HG03066 (cell line): ENCODE results near the gene MEGF11.
"Not testable (repeated sequence)": the region's sequence is repeated elsewhere in the genome, so short reads cannot be mapped to it uniquely, and the experiment has no call there.

ENCODE experiments used
- ATAC-seq: cut with Tn5 transposase; IDR thresholded peaks from one replicate; pipeline ENCODE4 v1.9.1; 2021; ENCODE audit warnings: low read depth; ENCODE audit not compliant: unreplicated experiment

Gene MEGF11

DNA sequence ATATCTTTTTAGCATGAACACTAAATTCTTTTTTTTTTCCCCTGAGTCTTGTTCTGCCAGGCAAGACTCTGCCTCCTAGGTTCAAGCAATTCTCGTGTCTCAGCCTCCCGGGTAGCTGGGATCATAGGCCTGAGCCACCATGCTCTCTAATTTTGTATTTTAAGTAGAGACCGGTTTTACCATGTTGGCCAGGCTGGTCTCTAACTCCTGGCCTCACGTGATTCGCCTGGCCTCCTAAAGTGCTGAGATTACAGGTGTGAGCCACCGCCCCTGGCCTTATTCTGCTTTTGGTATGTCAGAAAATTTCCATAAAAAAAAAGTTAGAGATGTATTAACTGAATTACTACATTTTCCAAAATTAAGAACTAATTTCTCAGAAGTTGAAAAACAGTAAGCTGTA lies 370.0 kb downstream of the MEGF11 start:
- ATAC-seq, result no peak

GRCh38 chr15:65881766-65882434 lies 371.6 kb downstream of the MEGF11 start:
- ATAC-seq, result no peak

DNA sequence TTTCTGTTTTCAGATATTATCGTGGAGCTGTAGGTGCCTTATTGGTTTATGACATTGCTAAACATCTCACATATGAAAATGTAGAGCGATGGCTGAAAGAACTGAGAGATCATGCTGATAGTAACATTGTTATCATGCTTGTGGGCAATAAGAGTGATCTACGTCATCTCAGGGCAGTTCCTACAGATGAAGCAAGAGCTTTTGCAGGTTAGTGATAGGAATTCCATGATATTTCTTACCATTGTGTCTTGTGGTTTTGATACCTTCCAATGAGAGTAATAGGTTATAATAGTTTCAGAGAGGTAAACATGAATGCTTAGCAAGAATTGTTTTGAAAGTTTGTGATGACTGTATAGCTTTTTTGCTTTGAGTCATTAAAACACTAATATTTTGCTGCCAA lies 375.8 kb downstream of the MEGF11 start:
- no peak for ATAC-seq

DNA sequence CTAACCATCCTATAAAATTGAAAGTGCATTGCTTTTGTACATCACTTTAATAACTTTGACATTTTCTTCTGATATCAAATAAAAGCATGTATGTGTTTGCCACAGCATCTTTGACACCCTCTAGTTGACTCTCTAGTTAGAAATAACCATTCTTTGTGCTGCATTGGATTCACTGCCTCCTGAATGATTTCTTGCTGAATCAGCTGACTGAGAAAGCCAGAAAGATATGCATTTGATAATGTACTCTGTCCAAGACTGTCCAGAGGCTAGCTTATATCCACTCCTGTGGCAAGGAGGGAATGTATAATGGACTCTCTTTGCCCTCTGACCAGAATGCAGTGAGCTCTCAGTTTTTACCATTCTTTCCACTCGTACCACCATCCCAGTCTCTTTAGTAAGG lies 378.1 kb downstream of the MEGF11 start:
- ATAC-seq, result no peak

DNA sequence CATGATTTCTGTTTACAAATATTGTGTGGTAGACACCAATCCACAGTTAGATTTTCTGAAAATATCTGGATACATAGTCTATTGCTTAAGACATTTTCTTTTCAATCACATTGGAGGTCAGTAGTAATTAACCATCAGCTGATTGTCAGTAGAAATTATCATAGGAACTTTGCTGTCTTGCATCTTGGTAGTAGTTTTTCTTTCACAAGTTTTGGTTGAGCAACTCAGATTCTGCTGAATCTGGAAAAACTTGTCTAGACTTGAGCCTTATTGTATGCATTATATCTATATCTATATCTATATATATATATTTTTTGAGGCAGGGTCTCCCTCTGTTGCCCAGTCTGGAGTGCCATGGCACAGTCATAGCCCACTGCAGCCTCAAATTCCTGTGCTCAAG lies 380.3 kb downstream of the MEGF11 start:
- no peak for ATAC-seq

DNA sequence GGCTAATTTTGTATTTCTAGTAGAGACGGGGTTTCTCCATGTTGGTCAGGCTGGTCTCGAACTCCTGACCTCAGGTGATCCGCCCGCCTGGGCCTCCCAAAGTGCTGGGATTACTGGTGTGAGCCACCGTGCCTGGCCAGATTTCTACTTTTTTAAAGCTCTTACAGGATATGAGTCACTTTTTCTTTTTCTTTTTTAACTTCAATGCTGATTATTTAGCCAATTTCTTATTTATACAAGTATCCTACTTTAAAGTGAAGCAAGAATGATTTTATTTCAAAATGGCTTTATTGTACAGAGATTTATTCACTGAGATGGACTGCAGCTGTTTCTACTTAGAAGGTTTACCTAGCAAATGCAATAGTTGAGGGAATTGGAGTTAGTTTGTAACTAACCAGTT lies 381.0 kb downstream of the MEGF11 start:
- not testable (repeated sequence) for ATAC-seq

GRCh38 chr15:65871886-65872285 lies 381.7 kb downstream of the MEGF11 start:
- ATAC-seq, result not testable (repeated sequence)

- ATAC-seq, result no peak
Observed at GRCh38 chr15:65870889-65871533, 382.5 kb downstream of the MEGF11 start.

GRCh38 chr15:65869954-65870871 lies 383.3 kb downstream of the MEGF11 start:
- ATAC-seq, result peak; percentile 2

DNA sequence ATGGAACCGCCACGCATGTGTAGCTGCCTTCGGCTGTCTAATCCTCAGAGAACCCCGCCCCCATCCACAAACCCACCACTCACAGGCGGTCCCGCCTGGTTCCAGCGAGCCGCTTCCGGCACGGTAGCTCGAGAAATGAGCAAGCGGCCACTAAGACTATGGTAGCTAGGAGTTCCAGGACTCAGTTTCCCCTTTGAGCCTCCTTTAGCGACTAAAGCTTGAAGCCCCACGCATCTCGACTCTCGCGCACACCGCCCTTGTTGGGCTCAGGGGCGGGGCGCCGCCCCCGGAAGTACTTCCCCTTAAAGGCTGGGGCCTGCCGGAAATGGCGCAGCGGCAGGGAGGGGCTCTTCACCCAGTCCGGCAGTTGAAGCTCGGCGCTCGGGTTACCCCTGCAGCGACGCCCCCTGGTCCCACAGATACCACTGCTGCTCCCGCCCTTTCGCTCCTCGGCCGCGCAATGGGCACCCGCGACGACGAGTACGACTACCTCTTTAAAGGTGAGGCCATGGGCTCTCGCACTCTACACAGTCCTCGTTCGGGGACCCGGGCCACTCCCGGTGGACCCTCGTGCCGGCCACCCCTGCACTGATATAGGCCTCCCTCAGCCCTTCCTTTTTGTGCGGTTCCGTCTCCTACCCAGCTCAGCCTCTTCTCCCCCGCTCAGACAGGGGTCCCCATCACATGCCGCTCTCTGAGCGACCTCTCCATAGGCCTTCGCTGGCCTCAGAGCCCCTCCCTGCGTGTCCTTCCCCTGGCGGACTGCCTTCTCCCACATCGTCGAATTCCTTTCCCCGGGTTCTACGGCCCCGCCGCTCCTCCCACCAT lies 384.2 kb downstream of the MEGF11 start, which contains the start of gene RAB11A:
RAB11A (plus strand) TSS at position 366 of the 828 bp plus-strand sequence; CDS start at position 461, 95 bp downstream.
- peak; percentile 88 for ATAC-seq

DNA sequence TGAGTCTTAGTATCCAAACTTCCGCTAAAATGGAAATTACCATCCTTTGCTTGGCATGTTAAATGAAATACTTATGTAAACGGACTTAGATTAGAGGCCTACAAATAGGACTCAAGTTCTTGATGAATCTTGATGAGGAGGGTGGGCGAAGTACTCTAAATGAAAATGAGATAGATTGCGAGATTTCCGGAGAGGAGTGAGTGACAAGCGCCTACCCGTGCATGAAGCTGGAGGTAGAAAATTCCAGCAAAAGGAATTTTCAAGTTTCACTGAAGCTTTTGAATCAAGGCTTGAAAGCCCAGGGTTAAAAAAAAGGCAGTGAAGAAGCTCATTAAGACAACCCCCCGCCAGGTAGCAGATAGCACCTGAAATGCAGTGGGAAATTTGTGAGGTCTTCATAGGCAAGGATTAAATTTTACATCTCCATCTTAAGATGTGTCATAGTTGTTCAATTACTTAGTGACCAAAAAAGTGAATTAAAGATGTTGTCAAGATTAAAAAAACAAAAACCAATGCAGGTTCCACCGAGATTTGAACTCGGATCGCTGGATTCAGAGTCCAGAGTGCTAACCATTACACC lies 384.9 kb downstream of the MEGF11 start:
- ATAC-seq, result no peak

DNA sequence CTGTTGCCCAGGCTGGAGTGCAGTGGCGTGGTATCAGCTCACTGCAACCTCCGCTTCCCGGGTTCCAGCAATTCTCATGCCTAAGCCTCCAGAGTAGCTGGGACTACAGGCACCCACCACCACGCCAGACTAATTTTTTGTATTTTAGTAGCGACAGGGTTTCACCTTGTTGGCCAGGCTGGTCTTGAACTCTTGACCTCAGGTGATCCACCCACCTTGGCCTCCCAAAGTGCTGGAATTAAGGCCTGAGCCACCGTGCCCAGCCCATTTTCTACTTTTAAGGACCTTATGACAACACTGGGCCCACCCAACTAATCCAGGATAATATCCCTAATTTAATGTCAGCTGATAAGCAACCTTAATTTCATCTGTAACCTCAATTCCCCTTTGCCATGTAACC lies 385.6 kb downstream of the MEGF11 start:
- not testable (repeated sequence) for ATAC-seq

DNA sequence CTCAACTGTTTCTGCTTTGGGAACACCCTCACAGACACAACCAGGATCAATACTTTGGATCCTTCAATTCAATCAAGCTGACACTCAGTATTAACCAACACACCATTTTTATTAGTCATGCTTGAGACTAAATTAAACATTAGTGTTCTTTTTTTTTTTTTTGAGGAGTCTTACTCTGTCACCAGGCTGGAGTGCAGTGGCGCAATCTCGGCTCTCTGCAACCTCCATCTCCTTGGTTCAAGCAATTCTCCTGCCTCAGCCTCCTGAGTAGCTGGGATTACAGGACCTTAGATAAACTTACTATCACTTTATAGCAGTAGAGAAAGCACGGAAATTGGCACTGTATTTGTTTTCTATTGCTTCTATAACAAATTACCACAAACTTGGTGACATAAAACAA lies 386.3 kb downstream of the MEGF11 start:
- ATAC-seq, result no peak

- no peak for ATAC-seq
Observed at GRCh38 chr15:65863106-65863505, 390.4 kb downstream of the MEGF11 start.

GRCh38 chr15:65862682-65863081 lies 390.9 kb downstream of the MEGF11 start:
- ATAC-seq, result no peak

GRCh38 chr15:65857718-65858402 lies 395.7 kb downstream of the MEGF11 start:
- no peak for ATAC-seq

GRCh38 chr15:65856821-65857455 lies 396.6 kb downstream of the MEGF11 start:
- ATAC-seq, result no peak

DNA sequence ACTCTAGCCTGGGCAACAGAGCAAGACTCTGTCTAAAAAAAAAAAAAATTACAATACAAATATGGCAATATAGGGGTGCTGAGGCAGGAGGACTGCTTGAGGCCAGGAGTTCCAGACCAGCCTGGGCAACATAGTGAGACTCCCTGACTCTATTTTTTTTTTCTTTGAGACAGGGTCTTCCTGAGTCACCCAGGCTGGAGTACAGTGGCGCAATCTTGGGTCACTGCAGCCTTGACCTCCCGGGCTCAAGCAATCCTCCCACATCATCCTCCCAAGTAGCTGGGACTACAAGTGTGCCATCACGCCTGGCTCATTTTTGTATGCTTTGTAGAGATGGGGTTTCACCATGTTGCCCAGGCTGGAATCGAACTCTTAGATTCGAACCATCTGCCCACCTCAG lies 401.6 kb downstream of the MEGF11 start:
- no peak for ATAC-seq

DNA sequence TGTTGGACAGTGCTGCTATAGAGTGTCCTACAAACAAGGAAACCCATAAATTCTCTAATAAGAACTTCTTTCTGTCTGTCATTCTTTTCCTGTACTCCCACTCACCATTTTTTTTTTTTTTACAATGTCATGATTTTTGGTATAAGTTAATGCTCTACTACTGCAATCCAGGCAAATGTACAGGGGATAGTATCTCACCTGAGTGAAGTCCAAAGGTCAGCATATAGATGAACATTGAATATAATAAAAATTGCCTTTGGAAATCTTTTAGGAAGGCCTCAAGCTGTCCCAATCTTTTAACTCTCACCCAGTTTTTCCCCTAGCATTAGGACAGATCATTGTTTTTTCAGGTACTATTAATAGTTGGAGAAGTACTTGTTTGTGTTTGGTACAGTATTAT lies 405.6 kb downstream of the MEGF11 start:
- ATAC-seq, result no peak
